NK-92 (cell line): ENCODE data around the gene EXOC2.
"Not testable (repeated sequence)": the region's sequence is repeated elsewhere in the genome, so short reads cannot be mapped to it uniquely, and the experiment has no call there.

Source experiments
- DNase-seq: peaks from one replicate; lab custom pipeline; 2025; ENCODE audit not compliant: unreplicated experiment; lab: John Stamatoyannopoulos, UW

The EXOC2 gene

DNA sequence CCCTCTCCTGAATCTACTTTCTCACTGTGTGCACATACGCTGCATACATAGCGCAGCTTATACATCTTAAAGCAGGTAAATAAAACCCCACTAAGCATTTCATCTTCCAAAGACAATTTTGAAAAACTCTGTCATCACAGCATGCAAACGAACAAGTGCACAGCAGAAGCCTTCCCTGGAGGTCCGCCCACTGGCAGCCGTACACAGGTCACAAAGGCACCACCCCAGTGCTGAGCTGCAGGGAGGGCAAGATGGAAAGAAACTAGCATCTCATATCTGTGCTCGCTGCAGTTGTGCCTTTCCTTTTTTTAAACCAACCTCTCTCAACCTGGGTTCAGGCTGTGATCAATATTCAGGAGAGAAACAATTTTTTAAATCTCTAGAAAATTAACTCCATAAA is 109.3 kb downstream of the EXOC2 start:
- DNase-seq, result no peak

DNA sequence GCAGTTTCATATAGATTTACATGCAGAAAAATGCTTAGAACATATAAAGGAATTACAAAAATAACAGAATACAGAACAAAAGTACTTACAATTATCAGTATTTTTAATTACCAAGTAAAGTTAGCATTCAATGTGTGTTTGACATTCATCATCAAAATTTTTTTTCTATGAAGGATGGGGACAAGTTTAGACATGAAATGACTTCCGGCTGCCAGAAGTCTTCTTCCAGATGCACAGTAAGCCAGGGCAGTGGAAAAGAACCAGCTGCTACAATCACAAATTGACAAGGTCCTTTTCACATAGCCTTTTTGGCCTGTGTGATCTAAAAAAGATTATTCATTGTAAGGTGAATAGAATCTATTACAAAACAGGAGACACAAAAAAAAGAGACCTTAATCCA is 109.8 kb downstream of the EXOC2 start:
- DNase-seq, result no peak

DNA sequence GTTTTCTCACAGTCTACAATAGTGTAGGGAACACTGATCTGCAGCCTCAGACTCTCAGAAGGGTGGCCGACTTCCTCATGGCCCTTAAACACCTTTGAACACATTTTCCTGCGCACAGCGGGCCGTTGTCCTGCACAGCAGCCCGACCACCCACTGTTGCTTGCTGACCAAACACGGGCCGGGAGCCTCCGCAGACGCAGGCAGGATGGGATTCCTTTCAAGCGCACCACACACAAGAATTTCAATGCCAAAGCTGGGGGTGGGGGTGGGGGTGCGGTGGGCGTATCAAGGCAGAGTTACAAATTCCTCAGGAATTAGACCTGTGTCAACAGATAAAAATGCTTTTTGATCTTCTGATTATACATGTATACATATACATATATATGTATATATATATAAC is 110.6 kb downstream of the EXOC2 start:
- no peak for DNase-seq

DNA sequence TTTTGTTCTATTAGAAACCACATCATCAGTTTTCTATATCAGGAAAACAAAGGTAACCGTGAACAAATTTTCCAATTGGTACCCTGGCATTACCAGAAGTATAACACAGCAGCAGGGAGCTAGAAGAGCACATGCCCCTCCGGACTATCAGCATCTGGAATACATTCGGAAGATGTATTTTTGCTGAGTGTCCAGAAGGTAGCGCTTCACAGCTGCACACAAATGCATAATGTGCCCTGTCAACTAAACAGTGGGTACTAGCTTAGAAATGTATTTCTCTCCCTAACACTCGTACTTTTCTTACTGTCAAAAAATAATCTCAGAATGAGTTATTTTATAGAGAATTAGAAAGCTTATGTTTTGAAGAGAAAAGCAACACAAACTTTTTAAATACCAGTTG is 113.6 kb downstream of the EXOC2 start:
- DNase-seq, result no peak

DNA sequence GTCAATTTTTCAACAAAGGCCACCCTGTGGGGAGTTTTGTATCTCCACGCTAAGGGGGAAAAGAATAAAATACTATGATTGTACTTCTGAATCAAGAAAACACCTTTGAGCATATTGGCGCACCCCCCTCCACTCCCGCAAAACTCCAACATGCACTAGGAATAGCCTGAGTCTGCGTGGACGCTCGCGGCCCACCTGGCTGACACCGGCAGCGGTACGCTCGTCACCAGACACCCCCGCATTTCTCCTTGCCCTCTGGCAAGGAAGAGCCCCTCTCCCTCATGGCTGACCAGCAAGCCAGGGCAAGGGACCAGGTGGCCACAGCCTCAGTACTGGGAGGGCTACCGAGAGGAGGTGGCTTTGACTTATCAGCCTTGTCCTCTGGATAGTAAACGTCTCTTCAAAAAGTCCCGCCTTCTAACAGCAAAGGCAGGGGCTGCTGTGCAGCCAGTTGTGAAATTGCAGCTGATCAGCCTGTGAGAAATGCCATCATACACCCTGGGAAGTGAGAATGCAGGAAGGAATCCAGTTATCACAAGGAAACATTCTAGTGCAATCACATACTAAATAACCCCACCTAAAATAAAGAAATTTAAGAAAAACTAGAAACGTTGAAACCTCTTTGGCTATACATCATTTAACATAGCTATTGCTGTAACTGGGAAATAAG is 120.2 kb downstream of the EXOC2 start:
- DNase-seq, result no peak

DNA sequence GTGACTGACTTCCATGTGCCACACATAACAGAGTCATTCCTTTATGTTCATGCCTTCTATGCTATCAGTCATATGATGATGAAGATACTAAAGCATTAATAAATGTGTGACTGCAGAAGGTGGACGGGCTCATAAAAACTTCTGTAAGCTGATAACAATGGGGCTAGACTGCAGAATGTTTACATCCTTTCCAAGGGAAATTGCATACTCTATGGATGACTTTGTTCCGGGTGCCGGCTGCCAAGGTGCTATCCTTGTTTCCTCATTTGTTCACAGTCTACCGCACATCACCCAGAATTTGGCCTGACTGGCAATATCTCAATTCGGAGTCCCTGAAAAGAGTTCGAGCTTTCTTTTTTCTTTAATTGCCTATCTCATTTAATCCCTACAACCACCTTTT is 121.0 kb downstream of the EXOC2 start:
- DNase-seq, result no peak

DNA sequence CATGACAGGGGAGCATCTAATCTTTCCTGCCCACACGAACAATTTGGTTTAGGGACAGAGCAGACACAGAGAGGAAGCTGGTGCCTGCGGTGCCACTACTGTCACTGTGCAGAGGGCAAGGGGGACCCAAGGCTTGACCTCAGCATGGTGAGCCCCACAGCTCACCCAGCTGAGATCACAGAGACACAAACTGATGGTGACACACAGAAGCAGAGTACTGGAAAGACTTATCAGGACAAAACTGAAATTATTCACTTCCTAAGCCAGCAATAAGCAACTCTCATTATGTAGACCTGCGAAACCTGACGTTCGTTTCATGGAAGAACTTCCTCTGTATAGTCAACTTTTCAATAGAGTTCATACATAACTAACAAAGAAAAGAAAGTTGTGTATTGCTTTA is 122.1 kb downstream of the EXOC2 start:
- no peak for DNase-seq

DNA sequence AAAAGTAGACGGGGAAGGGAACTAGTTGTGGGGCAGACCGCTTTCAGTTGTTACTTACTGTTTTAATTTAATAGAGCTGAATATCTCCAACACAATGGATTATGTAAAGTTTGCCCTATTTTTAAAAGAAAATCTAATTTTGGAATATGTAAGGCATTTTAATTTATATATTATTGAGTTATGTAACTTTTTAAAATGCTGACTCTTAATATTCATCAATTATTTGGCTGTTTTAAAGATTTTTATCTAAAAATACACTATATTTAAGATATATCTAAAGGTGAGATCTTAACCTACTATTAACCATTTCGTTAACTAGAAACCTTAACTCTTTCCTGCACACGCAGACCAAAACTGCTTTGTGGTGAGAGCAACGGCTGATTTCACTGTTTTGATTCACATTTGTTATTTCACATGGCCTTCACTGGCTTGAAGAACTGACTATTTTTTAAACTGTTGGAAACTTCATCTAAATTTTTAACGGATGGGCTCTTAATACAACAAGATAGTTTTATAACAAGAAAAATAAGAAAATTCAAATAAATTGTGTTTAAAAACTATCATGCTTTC is 123.9 kb downstream of the EXOC2 start:
- no peak for DNase-seq

DNA sequence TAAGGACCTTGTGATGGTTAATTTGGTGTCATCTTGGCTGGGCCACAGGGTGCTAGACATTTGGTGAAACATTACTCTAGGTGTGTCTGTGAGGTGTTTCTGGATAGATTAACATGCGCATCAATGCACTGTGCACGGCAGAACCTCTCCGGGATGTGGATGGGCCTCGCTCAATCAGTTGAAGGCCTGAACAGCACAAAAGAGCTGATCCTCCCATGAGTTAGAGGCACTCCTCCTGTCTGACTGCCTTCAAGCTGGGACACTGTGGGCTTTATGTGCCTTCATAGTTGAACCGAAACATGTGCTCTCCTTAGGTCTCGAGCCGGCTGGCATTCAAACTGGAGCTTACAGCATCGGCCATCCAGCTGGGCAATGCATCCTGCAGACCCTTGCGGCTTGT is 124.9 kb downstream of the EXOC2 start:
- DNase-seq, result no peak

DNA sequence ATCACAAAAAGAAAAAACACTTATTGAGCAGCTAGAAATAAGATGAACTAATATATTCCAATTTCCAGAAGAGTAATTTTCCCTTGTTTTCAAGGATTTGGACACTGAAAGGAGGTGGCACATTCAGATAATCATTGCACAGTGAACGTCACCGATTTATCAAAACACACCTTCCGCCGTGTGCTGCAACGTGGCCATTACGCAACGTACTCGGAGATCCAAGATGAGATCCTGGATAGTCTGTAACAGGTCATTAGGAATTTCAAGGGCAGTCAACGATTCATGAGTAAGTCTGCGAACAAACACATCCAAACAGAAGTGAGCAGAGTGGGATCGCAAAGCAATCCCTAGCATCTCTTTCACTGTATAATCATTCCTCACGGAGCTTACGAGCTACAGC is 129.1 kb downstream of the EXOC2 start:
- DNase-seq, result no peak

DNA sequence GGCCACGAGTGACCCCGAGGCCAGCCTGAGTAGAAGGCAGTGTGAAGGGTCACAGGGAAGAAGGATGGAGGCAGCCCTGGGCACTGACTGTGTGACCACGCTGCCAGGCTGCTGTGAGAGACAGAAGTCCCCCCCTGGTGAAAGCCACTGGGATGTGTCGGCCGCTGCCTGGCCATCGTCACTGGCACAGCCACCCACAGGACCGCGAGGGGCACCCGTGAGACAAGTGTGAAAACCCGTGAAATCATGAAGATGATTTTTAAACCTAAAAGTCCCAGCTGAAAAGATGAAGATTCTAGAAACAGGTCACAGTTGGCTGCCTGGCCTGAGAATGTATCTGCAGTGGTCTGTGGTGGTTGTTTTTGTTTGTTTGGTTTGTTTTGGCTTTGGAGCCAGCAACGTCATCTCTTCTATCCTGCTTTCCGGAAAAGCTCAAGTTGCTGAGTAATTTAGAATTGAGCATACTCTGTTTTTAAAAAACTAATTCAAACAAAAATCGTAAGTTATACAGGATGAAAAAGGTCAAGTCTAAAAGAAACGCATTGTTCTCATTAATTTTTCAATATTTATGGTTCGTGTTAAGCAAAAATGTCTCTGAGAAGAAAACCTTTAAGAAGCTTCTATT is 130.8 kb downstream of the EXOC2 start:
- no peak for DNase-seq

DNA sequence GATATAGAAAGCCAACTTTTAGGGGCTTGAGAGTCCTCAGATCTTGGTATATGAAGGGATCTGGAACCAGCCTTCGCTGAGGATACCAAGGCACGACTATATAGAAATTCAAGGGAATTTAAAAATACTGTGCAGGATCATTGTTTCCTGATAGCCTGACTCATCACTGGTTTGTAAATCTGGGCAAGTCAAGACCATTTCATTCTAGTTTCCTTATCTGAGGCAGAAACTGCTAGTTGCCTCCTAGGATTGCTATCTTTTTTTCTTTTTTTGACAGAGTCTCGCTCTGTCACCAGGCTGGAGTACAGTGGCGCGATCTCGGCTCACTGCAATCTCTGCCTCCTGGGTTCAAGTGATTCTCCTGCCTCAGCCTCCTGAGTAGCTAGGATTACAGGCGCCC is 131.6 kb downstream of the EXOC2 start:
- not testable (repeated sequence) for DNase-seq

DNA sequence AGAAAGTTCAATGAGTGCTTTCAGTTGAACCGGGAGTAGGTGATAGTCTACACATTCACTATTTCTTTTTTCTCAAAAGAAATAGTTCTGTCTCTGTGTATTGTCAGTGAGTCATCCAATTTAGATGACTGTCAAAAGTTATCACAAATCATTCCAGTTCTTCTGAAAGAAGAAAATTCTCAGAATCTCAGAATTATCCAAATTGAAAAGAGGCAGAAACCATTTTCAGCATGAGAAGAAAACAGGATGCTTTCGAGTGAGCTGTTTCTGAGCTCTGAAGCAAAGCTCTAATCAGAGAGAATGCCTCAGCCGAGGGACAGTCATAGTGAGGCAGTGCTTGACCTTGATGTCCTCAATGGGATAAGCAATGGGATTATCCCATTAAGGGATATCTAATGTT is 134.0 kb downstream of the EXOC2 start:
- no peak for DNase-seq

DNA sequence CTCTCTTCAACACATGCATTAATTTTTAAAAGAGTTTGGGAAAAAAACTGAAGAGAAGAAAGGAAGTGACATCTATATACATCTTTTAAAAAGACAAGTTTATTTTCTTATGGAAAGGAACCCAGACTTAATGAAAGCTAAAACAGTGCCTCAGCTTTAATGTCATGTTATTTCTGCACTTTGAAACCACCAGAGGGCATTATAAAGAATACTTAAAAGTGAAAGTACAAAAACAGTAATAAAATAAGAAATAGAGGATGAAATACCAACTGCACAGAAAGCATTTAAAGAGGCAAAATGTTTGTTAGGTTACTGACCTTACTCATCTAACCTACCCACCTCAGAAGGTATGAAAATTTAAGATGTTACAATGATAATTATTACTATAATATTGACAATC is 134.8 kb downstream of the EXOC2 start:
- DNase-seq, result no peak

DNA sequence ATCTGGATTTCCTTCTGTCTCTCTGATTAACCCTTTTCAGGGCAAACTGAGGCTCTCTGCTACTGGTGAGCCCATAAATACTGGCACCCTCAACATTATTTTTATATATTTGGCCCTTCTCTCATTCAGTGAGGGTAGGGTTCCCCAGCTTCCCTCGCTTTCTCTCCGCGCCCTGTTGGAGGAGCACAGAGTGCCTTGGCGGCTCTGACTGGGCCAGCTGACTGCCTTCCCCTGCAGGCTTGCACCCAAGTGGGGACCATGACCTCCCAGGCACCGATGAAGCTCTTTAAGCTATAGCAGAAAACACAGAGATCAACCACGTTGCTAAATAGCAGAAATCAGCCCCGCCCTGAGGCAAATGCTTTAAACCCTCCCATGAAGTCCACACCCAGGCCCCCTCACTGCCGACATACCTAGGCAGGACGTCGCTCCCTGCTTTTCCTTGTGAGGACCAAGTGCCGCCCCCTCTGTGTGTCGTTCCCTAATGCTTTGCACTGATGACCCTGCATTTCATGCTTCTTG is 141.0 kb downstream of the EXOC2 start:
- no peak for DNase-seq

DNA sequence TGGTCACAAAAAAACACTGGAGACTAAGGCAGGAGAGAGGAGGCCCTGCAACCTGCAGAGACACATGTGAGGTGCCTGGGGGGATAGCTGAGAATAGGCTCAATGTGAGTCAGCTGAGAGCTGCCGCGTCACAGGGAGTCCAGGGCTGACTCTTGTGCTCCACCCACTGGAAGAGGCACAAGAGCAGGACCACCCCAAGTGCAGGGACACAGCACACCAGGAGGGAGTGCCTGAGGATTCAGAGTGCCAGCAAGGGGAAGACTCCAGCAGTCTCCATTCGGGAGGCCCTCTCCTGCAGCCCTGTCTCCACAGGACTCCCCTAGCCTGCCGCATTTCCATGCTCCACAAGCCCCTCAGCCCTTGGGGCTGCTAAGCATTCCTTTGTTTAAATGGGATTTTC is 141.5 kb downstream of the EXOC2 start:
- DNase-seq, result no peak

DNA sequence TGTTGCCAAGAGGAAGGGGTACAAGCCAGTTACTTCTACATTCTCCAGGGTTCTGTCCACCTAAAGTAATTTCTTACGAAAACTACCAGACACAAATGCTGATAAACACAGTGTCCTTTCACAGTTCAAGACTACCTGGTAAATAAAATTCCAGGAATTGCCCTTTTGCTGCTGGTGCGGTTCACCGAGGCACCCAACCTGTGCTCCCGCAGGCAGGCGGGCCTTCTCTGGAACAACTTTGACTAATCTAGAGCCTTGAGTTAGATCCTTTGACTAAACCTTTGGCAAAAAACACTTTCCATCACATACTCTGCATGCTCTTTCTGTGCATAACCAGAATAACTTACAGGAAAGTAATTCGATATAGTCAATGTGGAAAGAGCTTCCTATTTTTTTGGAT is 143.0 kb downstream of the EXOC2 start:
- DNase-seq, result no peak

DNA sequence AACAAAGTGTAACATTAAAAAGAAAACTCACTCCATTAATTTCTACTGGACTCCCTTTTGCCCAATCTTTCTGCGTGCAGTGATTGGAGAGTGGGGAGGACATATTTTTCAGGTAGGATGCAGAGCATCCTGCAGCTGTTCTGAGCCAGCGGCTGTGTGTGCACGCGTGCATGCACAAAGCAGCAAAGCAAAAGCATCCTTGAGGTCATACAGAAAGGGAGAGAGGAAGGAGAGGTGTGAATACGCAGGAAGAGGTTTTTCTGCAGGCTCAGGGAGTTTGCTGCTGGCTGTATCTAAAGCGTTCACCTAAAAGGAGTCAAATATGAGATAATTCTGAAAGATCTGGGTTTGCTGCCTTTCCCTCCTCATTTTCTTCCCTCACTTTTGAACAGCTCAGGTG is 144.4 kb downstream of the EXOC2 start:
- DNase-seq, result no peak

DNA sequence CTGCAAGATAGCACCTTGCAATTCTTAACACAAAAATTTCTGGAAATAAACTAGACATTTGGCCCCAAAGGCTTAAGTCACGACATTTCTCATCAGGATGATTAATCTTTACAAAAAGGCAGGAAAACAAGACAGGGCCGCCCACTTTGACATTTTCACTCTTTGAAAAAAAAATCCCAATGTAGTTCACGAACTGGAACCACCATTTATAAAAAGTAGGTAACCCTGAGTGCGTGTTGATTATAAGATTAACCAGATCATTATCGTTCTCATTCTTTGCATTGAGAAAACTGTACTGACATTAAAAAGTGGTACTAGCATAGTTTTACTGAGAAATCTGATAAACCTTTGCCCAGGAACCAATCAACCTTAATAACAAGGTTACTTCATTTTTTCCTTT is 144.8 kb downstream of the EXOC2 start:
- no peak for DNase-seq

DNA sequence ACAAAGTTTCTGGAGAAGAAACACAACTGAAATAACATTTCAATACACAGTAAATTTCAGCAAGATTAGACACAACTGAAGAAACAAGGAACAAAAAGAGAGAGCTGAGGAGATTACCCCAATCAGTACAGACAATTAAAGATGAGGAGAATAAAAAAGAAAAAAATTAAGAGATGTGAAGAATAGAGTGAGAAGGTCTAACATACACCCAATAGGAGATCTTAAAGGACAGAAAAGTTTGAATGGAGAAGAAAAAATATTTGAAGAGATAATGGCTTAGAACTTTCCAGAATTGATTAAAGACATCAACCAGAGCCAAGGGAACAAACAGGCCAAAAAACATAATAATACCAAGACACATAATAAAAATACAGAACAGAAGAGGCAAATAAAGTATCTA is 152.4 kb downstream of the EXOC2 start:
- no peak for DNase-seq

DNA sequence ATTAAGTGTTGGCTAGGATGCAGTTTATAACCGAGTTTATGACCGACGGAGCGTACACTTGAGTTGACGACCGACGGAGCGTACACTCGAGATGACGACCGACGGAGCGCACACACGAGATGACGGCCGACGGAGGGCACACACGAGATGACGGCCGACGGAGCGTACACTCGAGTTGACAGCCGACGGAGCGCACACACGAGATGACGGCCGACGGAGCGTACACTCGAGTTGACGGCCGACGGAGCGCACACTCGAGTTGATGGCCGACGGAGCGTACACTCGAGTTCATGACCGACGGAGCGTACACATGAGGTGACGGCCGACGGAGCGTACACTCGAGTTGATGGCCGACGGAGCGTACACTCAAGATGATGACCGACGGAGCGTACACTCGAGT is 155.8 kb downstream of the EXOC2 start:
- DNase-seq, result no peak

DNA sequence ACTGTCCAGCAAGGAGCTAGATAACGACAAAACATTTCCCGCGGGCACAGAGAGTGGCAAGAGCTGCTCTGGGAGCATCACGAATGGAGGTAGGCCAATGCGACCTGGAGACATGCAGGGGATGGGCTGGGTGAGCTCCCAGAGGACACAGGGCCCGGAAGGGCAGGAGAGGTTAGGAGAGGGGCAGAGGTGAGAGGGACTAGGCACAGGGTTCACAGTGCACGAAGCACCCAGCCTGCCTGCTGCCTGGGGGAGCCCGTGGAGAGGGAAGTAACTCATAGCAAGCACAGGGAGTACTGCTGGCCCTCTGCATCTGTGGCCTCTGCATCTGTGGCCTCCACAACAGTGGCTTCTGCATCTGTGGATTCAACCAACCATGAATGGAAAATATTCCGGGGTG is 162.5 kb downstream of the EXOC2 start:
- no peak for DNase-seq

DNA sequence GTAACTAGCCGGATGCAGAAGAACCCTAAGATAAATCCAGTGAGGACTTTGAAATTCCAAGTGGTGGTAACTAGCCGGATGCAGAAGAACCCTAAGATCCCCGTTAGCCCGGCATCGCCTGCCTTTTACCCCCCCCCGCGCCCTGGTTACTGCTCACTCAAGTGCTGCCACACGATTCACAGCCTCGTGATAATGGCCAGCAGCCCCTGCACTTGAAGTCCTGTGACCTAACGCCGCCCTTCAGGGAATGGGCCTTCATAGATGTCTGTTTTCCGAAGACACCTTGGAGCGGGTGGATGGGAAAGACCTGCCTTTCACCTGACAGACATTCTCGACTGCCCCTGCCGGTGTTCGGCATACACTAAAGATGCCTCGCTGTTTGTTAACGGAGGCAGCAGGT is 163.9 kb downstream of the EXOC2 start:
- no peak for DNase-seq
